ENCODE data around the gene KCNK3. TPM values are rescaled to one million over a fixed set of nuclear protein-coding genes. Genes with fewer than 3 reads are reported as not detected.

The KCNK3 gene
- total RNA-seq, 2 experiments from 2014 or later = not detected

- no peaks in the 10 kb centered on the region for H4K20me1 ChIP-seq (ENCODE audit: insufficient read depth, low read length)
- POLR2A ChIA-PET = no interaction called here
- no peak for TF ChIP-seq CTCF (conservative IDR thresholded peaks at IDR 0.05; ENCODE audit: low read length)
- no peak for TF ChIP-seq EZH2phosphoT487 (IDR thresholded peaks at IDR 0.05; ENCODE audit: borderline replicate concordance, low read depth, low read length)
- no peak overlapping the region for H3K4me2 ChIP-seq (ENCODE audit: low read length)
- H3K9me3 ChIP-seq (ENCODE audit: low read length) = no peaks in the 10 kb centered on the region
- H2AFZ ChIP-seq (ENCODE audit: low read length) = no peak overlapping the region
- BruUV-seq (replicated peaks) = no TSS peak
- no peak for DNase-seq (ENCODE audit: low spot score)
- no peaks in the 10 kb centered on the region for H3K9me2 ChIP-seq (ENCODE audit: insufficient read depth, low read length)
- CTCF ChIA-PET (ENCODE audit: unreplicated experiment) = no interaction called here
- no peaks in the 10 kb centered on the region for H3K79me2 ChIP-seq (ENCODE audit: insufficient read depth, low read depth, low read length)
- no peak overlapping the region for H3K27ac ChIP-seq (ENCODE audit: low read depth, low read length, poor library complexity, severe bottlenecking)
- no peak overlapping the region for H3K4me3 ChIP-seq (ENCODE audit: low read depth, low read length, poor library complexity, severe bottlenecking)
- intact Hi-C loops (cut with micrococcal nuclease; ENCODE audit: unreplicated experiment) = no loop called here
- H3K4me1 ChIP-seq (ENCODE audit: insufficient read depth, low read length, poor library complexity, severe bottlenecking) = no peaks in the 10 kb centered on the region
- H3K36me3 ChIP-seq (ENCODE audit: insufficient read depth, low read length) = no peaks in the 10 kb centered on the region
These were observed 45.4 kb upstream of the KCNK3 start for GRCh38 chr2:26646986-26647672.

GRCh38 chr2:26647981-26648380 is 44.5 kb upstream of the KCNK3 start:
- ChIA-PET CTCF (ENCODE audit: unreplicated experiment) (no interaction called here), POLR2A (no interaction called here)
- H3K79me2 ChIP-seq (ENCODE audit: insufficient read depth, low read depth, low read length) = no peaks in the 10 kb centered on the region
- H4K20me1 ChIP-seq (ENCODE audit: insufficient read depth, low read length) = no peaks in the 10 kb centered on the region
- no peaks in the 10 kb centered on the region for H3K4me1 ChIP-seq (ENCODE audit: insufficient read depth, low read length, poor library complexity, severe bottlenecking)
- TF ChIP-seq CTCF (conservative IDR thresholded peaks at IDR 0.05; ENCODE audit: low read length) = no peak
- TF ChIP-seq EZH2phosphoT487 (IDR thresholded peaks at IDR 0.05; ENCODE audit: borderline replicate concordance, low read depth, low read length) = no peak
- DNase-seq (ENCODE audit: low spot score) = no peak
- H3K27ac ChIP-seq (ENCODE audit: low read depth, low read length, poor library complexity, severe bottlenecking) = no peak overlapping the region
- no peak overlapping the region for H3K4me2 ChIP-seq (ENCODE audit: low read length)
- intact Hi-C loops (cut with micrococcal nuclease; ENCODE audit: unreplicated experiment) = no loop called here
- no peaks in the 10 kb centered on the region for H3K9me3 ChIP-seq (ENCODE audit: low read length)
- BruUV-seq (replicated peaks) = no TSS peak
- H3K4me3 ChIP-seq (ENCODE audit: low read depth, low read length, poor library complexity, severe bottlenecking) = no peak overlapping the region
- no peaks in the 10 kb centered on the region for H3K9me2 ChIP-seq (ENCODE audit: insufficient read depth, low read length)
- H2AFZ ChIP-seq (ENCODE audit: low read length) = no peak overlapping the region
- no peaks in the 10 kb centered on the region for H3K36me3 ChIP-seq (ENCODE audit: insufficient read depth, low read length)

GRCh38 chr2:26648516-26648915 is 44.0 kb upstream of the KCNK3 start:
- TF ChIP-seq CTCF (conservative IDR thresholded peaks at IDR 0.05; ENCODE audit: low read length) (no peak), EZH2phosphoT487 (IDR thresholded peaks at IDR 0.05; ENCODE audit: borderline replicate concordance, low read depth, low read length) (no peak)
- H2AFZ ChIP-seq (ENCODE audit: low read length) = no peak overlapping the region
- H3K4me3 ChIP-seq (ENCODE audit: low read depth, low read length, poor library complexity, severe bottlenecking) = no peak overlapping the region
- H4K20me1 ChIP-seq (ENCODE audit: insufficient read depth, low read length) = no peaks in the 10 kb centered on the region
- ChIA-PET CTCF (ENCODE audit: unreplicated experiment) (no interaction called here), POLR2A (no interaction called here)
- H3K79me2 ChIP-seq (ENCODE audit: insufficient read depth, low read depth, low read length) = no peaks in the 10 kb centered on the region
- no peak for DNase-seq (ENCODE audit: low spot score)
- no peaks in the 10 kb centered on the region for H3K9me3 ChIP-seq (ENCODE audit: low read length)
- no peak overlapping the region for H3K4me2 ChIP-seq (ENCODE audit: low read length)
- no peaks in the 10 kb centered on the region for H3K36me3 ChIP-seq (ENCODE audit: insufficient read depth, low read length)
- no TSS peak for BruUV-seq (replicated peaks)
- no peaks in the 10 kb centered on the region for H3K4me1 ChIP-seq (ENCODE audit: insufficient read depth, low read length, poor library complexity, severe bottlenecking)
- H3K9me2 ChIP-seq (ENCODE audit: insufficient read depth, low read length) = no peaks in the 10 kb centered on the region
- intact Hi-C loops (cut with micrococcal nuclease; ENCODE audit: unreplicated experiment) = no loop called here
- no peak overlapping the region for H3K27ac ChIP-seq (ENCODE audit: low read depth, low read length, poor library complexity, severe bottlenecking)
